ENCODE measurements around the gene DTX3. TPM values are rescaled to one million over a fixed set of nuclear protein-coding genes. Genes with fewer than 3 reads are reported as not detected.
"Not testable (repeated sequence)": the region's sequence is repeated elsewhere in the genome, so short reads cannot be mapped to it uniquely, and the experiment has no call there.

Gene DTX3
- total RNA-seq, 1 experiment from 2014 or later: 12.3 TPM

- peak; percentile 73 for DNase-seq (ENCODE audit: low read depth)
Measured at GRCh38 chr12:57583008-57583831, 21.4 kb upstream of the DTX3 start.

- DNase-seq (ENCODE audit: low read depth): no peak
Measured at GRCh38 chr12:57584050-57584449, 20.6 kb upstream of the DTX3 start.

- no peak for DNase-seq (ENCODE audit: low read depth)
Measured at GRCh38 chr12:57584690-57585089, 19.9 kb upstream of the DTX3 start.

GRCh38 chr12:57585156-57585555 lies 19.5 kb upstream of the DTX3 start:
- no peak for DNase-seq (ENCODE audit: low read depth)

- DNase-seq (ENCODE audit: low read depth): no peak
Measured at GRCh38 chr12:57586128-57586527, 18.5 kb upstream of the DTX3 start.

GRCh38 chr12:57586832-57587429 lies 17.7 kb upstream of the DTX3 start:
- no peak for DNase-seq (ENCODE audit: low read depth)

- DNase-seq (ENCODE audit: low read depth): not testable (repeated sequence)
Measured at GRCh38 chr12:57588951-57589610, 15.5 kb upstream of the DTX3 start.

GRCh38 chr12:57590479-57590863 lies 14.2 kb upstream of the DTX3 start:
- DNase-seq (ENCODE audit: low read depth): no peak

- peak; percentile 89 for DNase-seq (ENCODE audit: low read depth)
Measured at GRCh38 chr12:57590864-57591781, 13.5 kb upstream of the DTX3 start, which contains the start of gene PIP4K2C. Gene PIP4K2C, plus strand, starts transcription at chr12:57591192. Its CDS starts 98 bp downstream, at chr12:57591290.

GRCh38 chr12:57591782-57592325 lies 12.8 kb upstream of the DTX3 start:
- DNase-seq (ENCODE audit: low read depth): no peak

GRCh38 chr12:57592551-57593165 lies 12.0 kb upstream of the DTX3 start:
- DNase-seq (ENCODE audit: low read depth): no peak

- DNase-seq (ENCODE audit: low read depth): no peak
Measured at GRCh38 chr12:57593187-57593586, 11.4 kb upstream of the DTX3 start.

GRCh38 chr12:57600395-57600794 lies 4.2 kb upstream of the DTX3 start:
- DNase-seq (ENCODE audit: low read depth): no peak

GRCh38 chr12:57602544-57602943 lies 2.1 kb upstream of the DTX3 start:
- no peak for DNase-seq (ENCODE audit: low read depth)

- DNase-seq (ENCODE audit: low read depth): no peak
Measured at GRCh38 chr12:57603324-57603723, 1.3 kb upstream of the DTX3 start.

GRCh38 chr12:57603815-57604453 lies 690 bp upstream of the DTX3 start:
- peak; percentile 69 for DNase-seq (ENCODE audit: low read depth)

GRCh38 chr12:57604992-57605810 lies 577 bp downstream of the DTX3 start:
- no peak for DNase-seq (ENCODE audit: low read depth)

GRCh38 chr12:57605811-57606311 lies 1.2 kb downstream of the DTX3 start:
- no peak for DNase-seq (ENCODE audit: low read depth)

GRCh38 chr12:57606399-57606798 lies 1.8 kb downstream of the DTX3 start:
- DNase-seq (ENCODE audit: low read depth): no peak
